Measurements from ENCODE around the gene THSD7B.
"Not testable (repeated sequence)": the region's sequence is repeated elsewhere in the genome, so short reads cannot be mapped to it uniquely, and the experiment has no call there.

Gene THSD7B

GRCh38 chr2:136962105-136962725, 196.9 kb downstream of the THSD7B start:
- DNase-seq, result no peak

DNA sequence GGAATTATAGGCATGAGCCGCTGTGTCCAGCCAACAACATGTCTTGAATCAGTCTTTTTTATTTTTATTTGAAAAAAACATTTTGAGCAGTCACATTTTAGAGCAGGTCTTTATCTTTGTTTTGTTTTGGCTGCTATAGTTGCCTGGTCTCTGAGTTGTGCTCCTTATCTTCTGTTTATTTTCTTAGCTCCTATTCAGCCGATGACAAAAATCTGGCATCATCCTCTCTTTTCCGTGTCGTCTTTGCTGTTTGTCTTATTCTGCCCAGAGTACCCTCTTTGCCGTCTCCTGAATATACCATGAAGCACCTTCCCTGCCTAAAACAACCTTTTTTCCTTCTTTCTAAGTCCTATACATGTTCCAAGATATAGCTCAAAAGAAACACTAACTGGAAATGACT, 201.1 kb downstream of the THSD7B start:
- DNase-seq, result no peak

GRCh38 chr2:136980303-136980702, 215.0 kb downstream of the THSD7B start:
- DNase-seq, result no peak

- DNase-seq, result not testable (repeated sequence)
These were observed 216.3 kb downstream of the THSD7B start for GRCh38 chr2:136981689-136982088.

DNA sequence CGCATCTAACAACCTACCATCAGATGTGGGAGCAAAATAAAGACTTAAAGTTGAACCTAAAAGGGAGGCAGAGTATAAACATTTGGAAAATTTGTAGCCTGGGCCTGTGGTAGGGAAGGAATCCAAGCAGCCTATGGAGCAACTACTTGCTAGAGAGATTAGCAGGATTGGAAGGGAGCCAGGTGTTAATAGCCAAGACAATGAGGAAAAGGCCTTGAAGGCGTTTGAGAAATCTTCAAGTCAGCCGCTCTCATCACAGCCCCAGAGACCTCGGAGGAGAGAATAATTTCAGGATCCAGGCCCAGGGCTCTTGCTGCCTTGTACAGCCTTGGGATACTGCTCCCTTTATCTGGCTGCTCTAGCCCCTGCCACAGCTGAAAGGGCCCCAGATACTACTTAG, 219.7 kb downstream of the THSD7B start:
- no peak for DNase-seq

DNA sequence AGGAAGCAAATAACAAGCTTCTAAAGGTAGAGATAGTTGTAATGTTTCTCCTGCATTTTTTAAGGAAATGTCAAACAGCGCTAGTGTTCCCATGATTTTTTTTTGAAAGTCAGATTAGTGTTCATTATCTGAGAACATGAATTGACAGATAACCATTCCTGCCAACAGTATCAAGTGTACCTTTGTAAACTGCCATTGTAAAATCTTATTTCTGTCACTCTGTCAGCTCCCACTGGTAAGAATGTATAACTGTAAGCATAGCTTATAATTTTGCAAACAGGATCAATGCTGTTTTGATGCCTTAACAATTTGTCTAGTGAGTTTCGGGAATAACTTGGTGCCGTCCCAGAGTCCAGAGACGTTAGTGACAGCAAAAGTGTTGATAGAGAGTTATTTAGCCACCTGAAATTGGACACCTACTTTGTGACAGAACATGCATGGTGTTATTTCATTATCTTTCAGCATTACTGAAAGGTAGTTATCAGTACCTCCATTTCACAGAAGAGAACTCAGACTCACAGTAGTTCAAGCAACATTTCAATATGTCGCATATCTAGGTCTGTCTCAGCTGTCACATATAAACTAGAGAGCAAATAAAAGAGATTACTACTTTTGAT, 221.4 kb downstream of the THSD7B start:
- DNase-seq, result no peak

DNA sequence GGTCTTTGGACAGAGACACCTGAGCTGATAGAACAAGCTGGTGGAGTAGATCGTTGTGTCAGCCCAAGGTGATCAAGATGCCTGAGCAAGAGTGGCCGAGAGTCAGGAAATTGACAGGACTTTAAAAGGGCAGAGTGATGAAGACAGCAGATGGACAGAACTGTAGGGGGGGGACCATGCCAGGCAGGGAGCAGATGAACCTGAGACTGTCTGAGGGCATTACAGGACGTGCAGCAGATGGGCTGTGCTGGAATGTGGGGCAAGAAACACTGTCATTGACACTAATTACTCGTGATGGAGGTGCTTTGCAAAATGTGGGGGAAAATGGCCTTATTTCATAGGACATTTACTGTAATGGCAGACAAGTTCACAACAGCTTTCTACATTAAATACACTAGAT, 225.0 kb downstream of the THSD7B start:
- DNase-seq, result no peak

- no peak for DNase-seq
These were observed 229.4 kb downstream of the THSD7B start for GRCh38 chr2:136994793-136995192.

GRCh38 chr2:136997557-136997956, 232.2 kb downstream of the THSD7B start:
- no peak for DNase-seq

GRCh38 chr2:137000811-137001210, 235.5 kb downstream of the THSD7B start:
- no peak for DNase-seq

- no peak for DNase-seq
These were observed 237.6 kb downstream of the THSD7B start for GRCh38 chr2:137002896-137003295.

DNA sequence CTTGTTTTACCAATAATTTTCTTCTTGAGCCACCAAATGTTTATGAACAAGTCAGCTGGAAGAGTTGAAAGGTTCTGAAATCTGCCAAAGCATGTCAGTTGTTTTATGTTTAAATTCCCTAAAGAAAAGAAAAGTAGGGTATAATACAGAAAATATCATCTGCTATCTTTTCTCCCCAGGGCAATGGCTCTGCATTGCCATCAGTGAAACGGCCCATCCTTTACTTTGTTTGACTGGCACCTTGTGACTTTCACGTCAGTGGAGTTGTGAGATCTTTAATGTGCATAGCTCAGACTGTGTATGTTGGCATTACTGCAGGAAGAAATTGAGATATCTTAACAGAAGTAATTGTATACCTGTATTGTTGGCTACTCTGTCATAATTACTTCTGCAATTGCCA, 239.9 kb downstream of the THSD7B start:
- DNase-seq, result no peak

DNA sequence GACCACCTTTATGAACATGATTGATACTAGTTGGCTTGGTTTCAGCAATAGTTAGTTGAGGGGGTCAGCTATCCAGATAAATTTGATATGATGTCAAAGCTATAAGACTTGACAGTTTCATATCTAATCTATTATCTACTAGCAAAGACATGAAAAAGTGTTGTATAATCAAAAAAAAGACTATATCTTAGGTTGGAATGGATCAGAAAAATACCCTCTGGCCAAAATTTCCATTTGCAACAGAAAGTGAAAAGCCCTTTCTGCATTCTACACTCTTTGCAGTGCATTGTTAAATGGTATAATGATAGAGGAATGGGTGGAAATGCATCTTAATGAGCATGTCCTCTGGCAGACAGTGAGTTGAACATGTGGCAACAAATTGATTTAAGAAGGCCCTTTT, 242.6 kb downstream of the THSD7B start:
- no peak for DNase-seq

GRCh38 chr2:137009953-137010352, 244.6 kb downstream of the THSD7B start:
- DNase-seq, result no peak

GRCh38 chr2:137020452-137021196, 255.3 kb downstream of the THSD7B start:
- DNase-seq, result no peak

DNA sequence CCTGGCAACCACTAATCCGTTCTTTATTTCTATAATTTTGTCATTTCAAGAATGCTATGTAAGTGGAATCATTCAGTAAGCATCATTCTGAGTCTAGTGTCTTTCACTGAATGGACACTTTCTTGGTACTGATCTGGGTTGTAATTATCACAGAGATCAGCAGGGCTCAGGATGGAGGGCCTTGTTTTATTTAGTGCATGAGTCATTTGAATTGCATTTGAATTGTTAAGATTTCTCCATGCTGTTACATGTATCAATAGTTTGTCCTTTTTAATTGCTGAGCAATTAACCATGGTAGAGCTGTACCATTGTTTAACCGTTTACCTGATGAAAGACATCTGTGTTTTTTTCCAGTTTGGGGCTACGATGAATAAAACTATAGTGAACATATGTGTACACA, 256.4 kb downstream of the THSD7B start:
- no peak for DNase-seq

DNA sequence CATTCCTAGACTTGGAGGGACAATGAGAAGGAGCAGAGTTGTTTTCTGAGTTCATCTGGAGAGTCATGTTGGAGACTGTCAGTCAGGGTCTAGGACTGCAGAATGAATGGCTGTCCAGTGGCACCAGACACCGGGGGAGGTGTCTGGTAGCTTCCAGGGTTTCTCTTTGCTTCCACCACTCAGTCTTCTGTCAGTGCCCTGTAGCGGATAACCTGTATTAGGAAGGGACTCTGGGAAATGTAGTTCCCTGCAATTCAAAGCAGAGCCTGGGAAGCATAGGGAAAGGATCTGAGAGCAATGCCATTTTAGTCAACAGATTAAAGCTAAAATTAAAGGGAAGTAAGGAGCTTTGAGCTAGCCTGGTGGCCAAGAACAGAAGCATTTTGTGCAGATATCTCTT, 257.9 kb downstream of the THSD7B start:
- no peak for DNase-seq

GRCh38 chr2:137031731-137032130, 266.4 kb downstream of the THSD7B start:
- DNase-seq, result no peak

GRCh38 chr2:137036619-137037018, 271.3 kb downstream of the THSD7B start:
- DNase-seq, result no peak

- no peak for DNase-seq
These were observed 274.3 kb downstream of the THSD7B start for GRCh38 chr2:137039482-137040152.

- no peak for DNase-seq
These were observed 282.0 kb downstream of the THSD7B start for GRCh38 chr2:137047369-137047768.

GRCh38 chr2:137048455-137048854, 283.1 kb downstream of the THSD7B start:
- DNase-seq, result no peak

GRCh38 chr2:137049518-137049917, 284.2 kb downstream of the THSD7B start:
- no peak for DNase-seq

GRCh38 chr2:137050949-137051348, 285.6 kb downstream of the THSD7B start:
- no peak for DNase-seq

Measured in stimulated activated CD4-positive, alpha-beta T cell treated with anti-CD3 and anti-CD28 coated beads, Interleukin-2, amount 100 ng/mL, for 48 hours (primary cell).